Measurements from ENCODE around the gene PSME2. TPM values are rescaled to one million over a fixed set of nuclear protein-coding genes. Genes with fewer than 3 reads are reported as not detected.

PSME2 gene
- total and polyA plus RNA-seq, 2 of the 13 experiments (the other 11 are each of a cell fraction or from before 2014, with no cell fraction given), result 332 to 716 TPM

DNA sequence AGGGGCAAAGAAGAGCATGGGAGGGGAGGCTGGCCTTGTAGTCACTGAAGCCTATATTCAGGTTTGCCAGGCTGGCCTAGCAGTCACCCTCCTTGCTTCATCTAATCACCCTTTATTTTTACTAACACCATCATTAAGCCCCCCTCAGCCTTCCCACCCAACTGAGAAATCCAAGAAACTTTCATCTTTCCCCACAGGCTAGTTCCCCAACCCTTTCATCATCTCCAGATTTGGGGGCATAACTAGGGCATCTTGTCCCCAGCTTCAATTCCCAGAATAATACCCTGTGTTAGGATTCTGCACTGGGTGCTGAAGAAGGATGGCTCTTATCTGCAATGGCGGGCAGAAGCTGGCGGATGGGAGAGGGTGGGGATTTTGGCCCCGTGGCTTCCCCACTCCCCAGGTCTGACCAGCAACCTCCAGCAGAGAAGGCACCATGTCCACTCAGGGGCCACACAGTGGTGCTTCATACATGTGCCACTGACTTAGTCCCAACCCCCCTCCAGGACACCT, 45.4 kb downstream of the PSME2 start (continued):
- TF ChIP-seq REXO4 (CRISPR knock-in tag; IDR thresholded peaks at IDR 0.05; ENCODE audit: borderline replicate concordance) (no peak), ZNF660 (CRISPR knock-in tag; IDR thresholded peaks at IDR 0.05; ENCODE audit: borderline replicate concordance, low read depth) (no peak), TBX2 (CRISPR knock-in tag; IDR thresholded peaks at IDR 0.05; ENCODE audit: borderline replicate concordance) (0 out of 2 replicates have a peak, but pooled peaks have one; percentile 26), ZNF598 (CRISPR knock-in tag; IDR thresholded peaks at IDR 0.05; ENCODE audit: borderline replicate concordance) (no peak; the same call in 1 of the 2 replicates), ZNF768 (CRISPR knock-in tag; IDR thresholded peaks at IDR 0.05) (peak; percentile 24; the same call in 1 of the 2 replicates), MAZ (IDR thresholded peaks at IDR 0.05; ENCODE audit: borderline replicate concordance, low read depth, low read length) (no peak), MAZ (CRISPR knock-in tag; IDR thresholded peaks at IDR 0.05; ENCODE audit: low read depth) (no peak), TMF1 (CRISPR knock-in tag; IDR thresholded peaks at IDR 0.05; ENCODE audit: low read depth) (0 out of 2 replicates have a peak, but pooled peaks have one; percentile 47), ZNF766 (CRISPR knock-in tag; IDR thresholded peaks at IDR 0.05; ENCODE audit: borderline replicate concordance) (no peak), MIXL1 (CRISPR knock-in tag; IDR thresholded peaks at IDR 0.05) (no peak)
- TF ChIP-seq, protein P1, sequence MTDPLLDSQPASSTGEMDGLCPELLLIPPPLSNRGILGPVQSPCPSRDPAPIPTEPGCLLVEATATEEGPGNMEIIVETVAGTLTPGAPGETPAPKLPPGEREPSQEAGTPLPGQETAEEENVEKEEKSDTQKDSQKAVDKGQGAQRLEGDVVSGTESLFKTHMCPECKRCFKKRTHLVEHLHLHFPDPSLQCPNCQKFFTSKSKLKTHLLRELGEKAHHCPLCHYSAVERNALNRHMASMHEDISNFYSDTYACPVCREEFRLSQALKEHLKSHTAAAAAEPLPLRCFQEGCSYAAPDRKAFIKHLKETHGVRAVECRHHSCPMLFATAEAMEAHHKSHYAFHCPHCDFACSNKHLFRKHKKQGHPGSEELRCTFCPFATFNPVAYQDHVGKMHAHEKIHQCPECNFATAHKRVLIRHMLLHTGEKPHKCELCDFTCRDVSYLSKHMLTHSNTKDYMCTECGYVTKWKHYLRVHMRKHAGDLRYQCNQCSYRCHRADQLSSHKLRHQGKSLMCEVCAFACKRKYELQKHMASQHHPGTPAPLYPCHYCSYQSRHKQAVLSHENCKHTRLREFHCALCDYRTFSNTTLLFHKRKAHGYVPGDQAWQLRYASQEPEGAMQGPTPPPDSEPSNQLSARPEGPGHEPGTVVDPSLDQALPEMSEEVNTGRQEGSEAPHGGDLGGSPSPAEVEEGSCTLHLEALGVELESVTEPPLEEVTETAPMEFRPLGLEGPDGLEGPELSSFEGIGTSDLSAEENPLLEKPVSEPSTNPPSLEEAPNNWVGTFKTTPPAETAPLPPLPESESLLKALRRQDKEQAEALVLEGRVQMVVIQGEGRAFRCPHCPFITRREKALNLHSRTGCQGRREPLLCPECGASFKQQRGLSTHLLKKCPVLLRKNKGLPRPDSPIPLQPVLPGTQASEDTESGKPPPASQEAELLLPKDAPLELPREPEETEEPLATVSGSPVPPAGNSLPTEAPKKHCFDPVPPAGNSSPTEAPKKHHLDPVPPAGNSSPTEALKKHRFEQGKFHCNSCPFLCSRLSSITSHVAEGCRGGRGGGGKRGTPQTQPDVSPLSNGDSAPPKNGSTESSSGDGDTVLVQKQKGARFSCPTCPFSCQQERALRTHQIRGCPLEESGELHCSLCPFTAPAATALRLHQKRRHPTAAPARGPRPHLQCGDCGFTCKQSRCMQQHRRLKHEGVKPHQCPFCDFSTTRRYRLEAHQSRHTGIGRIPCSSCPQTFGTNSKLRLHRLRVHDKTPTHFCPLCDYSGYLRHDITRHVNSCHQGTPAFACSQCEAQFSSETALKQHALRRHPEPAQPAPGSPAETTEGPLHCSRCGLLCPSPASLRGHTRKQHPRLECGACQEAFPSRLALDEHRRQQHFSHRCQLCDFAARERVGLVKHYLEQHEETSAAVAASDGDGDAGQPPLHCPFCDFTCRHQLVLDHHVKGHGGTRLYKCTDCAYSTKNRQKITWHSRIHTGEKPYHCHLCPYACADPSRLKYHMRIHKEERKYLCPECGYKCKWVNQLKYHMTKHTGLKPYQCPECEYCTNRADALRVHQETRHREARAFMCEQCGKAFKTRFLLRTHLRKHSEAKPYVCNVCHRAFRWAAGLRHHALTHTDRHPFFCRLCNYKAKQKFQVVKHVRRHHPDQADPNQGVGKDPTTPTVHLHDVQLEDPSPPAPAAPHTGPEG (CRISPR knock-in tag; IDR thresholded peaks at IDR 0.05), result 0 out of 2 replicates have a peak, but pooled peaks have one; percentile 25
- TF ChIP-seq, protein P2, sequence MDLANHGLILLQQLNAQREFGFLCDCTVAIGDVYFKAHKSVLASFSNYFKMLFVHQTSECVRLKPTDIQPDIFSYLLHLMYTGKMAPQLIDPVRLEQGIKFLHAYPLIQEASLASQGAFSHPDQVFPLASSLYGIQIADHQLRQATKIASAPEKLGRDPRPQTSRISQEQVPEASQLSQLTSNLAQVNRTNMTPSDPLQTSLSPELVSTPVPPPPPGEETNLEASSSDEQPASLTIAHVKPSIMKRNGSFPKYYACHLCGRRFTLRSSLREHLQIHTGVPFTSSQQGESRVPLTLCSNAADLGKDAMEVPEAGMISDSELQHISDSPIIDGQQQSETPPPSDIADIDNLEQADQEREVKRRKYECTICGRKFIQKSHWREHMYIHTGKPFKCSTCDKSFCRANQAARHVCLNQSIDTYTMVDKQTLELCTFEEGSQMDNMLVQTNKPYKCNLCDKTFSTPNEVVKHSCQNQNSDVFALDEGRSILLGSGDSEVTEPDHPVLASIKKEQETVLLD (CRISPR knock-in tag; IDR thresholded peaks at IDR 0.05; ENCODE audit: low read depth), result no peak
- TF ChIP-seq, protein P3, sequence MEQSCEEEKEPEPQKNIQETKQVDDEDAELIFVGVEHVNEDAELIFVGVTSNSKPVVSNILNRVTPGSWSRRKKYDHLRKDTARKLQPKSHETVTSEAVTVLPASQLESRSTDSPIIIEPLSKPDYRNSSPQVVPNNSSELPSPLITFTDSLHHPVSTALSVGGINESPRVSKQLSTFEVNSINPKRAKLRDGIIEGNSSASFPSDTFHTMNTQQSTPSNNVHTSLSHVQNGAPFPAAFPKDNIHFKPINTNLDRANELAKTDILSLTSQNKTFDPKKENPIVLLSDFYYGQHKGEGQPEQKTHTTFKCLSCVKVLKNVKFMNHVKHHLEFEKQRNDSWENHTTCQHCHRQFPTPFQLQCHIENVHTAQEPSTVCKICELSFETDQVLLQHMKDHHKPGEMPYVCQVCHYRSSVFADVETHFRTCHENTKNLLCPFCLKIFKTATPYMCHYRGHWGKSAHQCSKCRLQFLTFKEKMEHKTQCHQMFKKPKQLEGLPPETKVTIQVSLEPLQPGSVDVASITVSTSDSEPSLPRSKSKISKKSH (CRISPR knock-in tag; IDR thresholded peaks at IDR 0.05; ENCODE audit: borderline replicate concordance), result no peak
- TF ChIP-seq, protein P4, sequence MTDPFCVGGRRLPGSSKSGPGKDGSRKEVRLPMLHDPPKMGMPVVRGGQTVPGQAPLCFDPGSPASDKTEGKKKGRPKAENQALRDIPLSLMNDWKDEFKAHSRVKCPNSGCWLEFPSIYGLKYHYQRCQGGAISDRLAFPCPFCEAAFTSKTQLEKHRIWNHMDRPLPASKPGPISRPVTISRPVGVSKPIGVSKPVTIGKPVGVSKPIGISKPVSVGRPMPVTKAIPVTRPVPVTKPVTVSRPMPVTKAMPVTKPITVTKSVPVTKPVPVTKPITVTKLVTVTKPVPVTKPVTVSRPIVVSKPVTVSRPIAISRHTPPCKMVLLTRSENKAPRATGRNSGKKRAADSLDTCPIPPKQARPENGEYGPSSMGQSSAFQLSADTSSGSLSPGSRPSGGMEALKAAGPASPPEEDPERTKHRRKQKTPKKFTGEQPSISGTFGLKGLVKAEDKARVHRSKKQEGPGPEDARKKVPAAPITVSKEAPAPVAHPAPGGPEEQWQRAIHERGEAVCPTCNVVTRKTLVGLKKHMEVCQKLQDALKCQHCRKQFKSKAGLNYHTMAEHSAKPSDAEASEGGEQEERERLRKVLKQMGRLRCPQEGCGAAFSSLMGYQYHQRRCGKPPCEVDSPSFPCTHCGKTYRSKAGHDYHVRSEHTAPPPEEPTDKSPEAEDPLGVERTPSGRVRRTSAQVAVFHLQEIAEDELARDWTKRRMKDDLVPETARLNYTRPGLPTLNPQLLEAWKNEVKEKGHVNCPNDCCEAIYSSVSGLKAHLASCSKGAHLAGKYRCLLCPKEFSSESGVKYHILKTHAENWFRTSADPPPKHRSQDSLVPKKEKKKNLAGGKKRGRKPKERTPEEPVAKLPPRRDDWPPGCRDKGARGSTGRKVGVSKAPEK (CRISPR knock-in tag; IDR thresholded peaks at IDR 0.05; ENCODE audit: borderline replicate concordance), result no peak
- TF ChIP-seq, protein P5, sequence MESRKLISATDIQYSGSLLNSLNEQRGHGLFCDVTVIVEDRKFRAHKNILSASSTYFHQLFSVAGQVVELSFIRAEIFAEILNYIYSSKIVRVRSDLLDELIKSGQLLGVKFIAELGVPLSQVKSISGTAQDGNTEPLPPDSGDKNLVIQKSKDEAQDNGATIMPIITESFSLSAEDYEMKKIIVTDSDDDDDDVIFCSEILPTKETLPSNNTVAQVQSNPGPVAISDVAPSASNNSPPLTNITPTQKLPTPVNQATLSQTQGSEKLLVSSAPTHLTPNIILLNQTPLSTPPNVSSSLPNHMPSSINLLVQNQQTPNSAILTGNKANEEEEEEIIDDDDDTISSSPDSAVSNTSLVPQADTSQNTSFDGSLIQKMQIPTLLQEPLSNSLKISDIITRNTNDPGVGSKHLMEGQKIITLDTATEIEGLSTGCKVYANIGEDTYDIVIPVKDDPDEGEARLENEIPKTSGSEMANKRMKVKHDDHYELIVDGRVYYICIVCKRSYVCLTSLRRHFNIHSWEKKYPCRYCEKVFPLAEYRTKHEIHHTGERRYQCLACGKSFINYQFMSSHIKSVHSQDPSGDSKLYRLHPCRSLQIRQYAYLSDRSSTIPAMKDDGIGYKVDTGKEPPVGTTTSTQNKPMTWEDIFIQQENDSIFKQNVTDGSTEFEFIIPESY (CRISPR knock-in tag; IDR thresholded peaks at IDR 0.05), result peak; percentile 64
